Neuronal stem cell (in vitro differentiated cells): ENCODE data around the gene IMMP2L.

ENCODE experiments used
- DNase-seq: peaks from one replicate; pipeline ENCODE4 v3.0.0-alpha.2; 2013; ENCODE audit warnings: low spot score
- H2AFZ ChIP-seq: one replicate; pipeline ENCODE4 v1.6.1; 2013; ENCODE audit warnings: mild to moderate bottlenecking, low read length, inconsistent platforms
- H2AK5ac ChIP-seq: 2 replicates; pipeline ENCODE4 v1.6.1; 2013; ENCODE audit warnings: low read depth, mild to moderate bottlenecking, inconsistent platforms, low read length, moderate library complexity, mixed read lengths
- H2BK120ac ChIP-seq: 2 replicates; pipeline ENCODE4 v1.6.1; 2013; ENCODE audit warnings: low read depth, mild to moderate bottlenecking, inconsistent platforms, low read length, moderate library complexity, mixed read lengths
- H2BK12ac ChIP-seq: one replicate; pipeline ENCODE4 v1.6.1; 2013; ENCODE audit warnings: low read length, inconsistent platforms
- H2BK15ac ChIP-seq: 2 replicates; pipeline ENCODE4 v1.6.1; 2013; ENCODE audit warnings: mild to moderate bottlenecking, low read length, inconsistent platforms, mixed read lengths
- H2BK5ac ChIP-seq: one replicate; pipeline ENCODE4 v1.6.1; 2013; ENCODE audit warnings: inconsistent platforms, mild to moderate bottlenecking, low read length, moderate library complexity
- H3K14ac ChIP-seq: one replicate; pipeline ENCODE4 v1.6.1; 2013; ENCODE audit warnings: low read length, inconsistent platforms
- H3K18ac ChIP-seq: 2 replicates; pipeline ENCODE4 v1.6.1; 2013; ENCODE audit warnings: low read length, inconsistent platforms
- H3K23ac ChIP-seq: 2 replicates; pipeline ENCODE4 v1.6.1; 2013; ENCODE audit warnings: low read depth, mild to moderate bottlenecking, mixed read lengths, low read length, inconsistent platforms; ENCODE audit not compliant: poor library complexity
- H3K27ac ChIP-seq: replicated peaks from 3 replicates; pipeline ENCODE4 v1.5.1; 2013; ENCODE audit warnings: low read length, inconsistent platforms
- H3K27me3 ChIP-seq, 3 experiments: 2 replicates each; pipeline ENCODE4 v1.6.1; 2013; ENCODE audit warnings: low read length in 3 of 3, mild to moderate bottlenecking in 2 of 3, inconsistent platforms in 1 of 3, low read depth in 1 of 3, mixed read lengths in 1 of 3, moderate library complexity in 1 of 3; ENCODE audit not compliant: control insufficient read depth in 3 of 3, insufficient read depth in 3 of 3
- H3K36me3 ChIP-seq, 2 donors: replicated peaks in 1 of 2; 2 replicates each; pipeline ENCODE4 v1.6.1; 2013; ENCODE audit warnings: low read length in 2 of 2; ENCODE audit not compliant: control insufficient read depth in 2 of 2, insufficient read depth in 2 of 2
- H3K4ac ChIP-seq: 2 replicates; pipeline ENCODE4 v1.6.1; 2013; ENCODE audit warnings: inconsistent platforms, mild to moderate bottlenecking, low read length, moderate library complexity
- H3K4me1 ChIP-seq, 2 donors: 1 replicate in 1 of 2; 2 replicates in 1 of 2; pipeline ENCODE4 v1.6.1; 2013; ENCODE audit warnings: low read length in 2 of 2, low read depth in 1 of 2; ENCODE audit not compliant: control insufficient read depth in 2 of 2, insufficient read depth in 1 of 2
- H3K4me2 ChIP-seq: one replicate; pipeline ENCODE4 v1.6.1; 2013; ENCODE audit warnings: mild to moderate bottlenecking, low read length, inconsistent platforms; ENCODE audit not compliant: insufficient read depth, poor library complexity, severe bottlenecking
- H3K4me3 ChIP-seq, 2 donors: 2 replicates each; pipeline ENCODE4 v1.5.1; 2013; ENCODE audit warnings: low read length in 2 of 2, mild to moderate bottlenecking in 2 of 2, inconsistent platforms in 1 of 2, moderate library complexity in 1 of 2
- H3K79me1 ChIP-seq: one replicate; pipeline ENCODE4 v1.6.1; 2013; ENCODE audit warnings: low read depth, mild to moderate bottlenecking, inconsistent platforms, low read length, moderate library complexity
- H3K9ac ChIP-seq: one replicate; pipeline ENCODE4 v1.6.1; 2013; ENCODE audit warnings: mild to moderate bottlenecking, low read depth, low read length, inconsistent platforms; ENCODE audit not compliant: poor library complexity
- H3K9me3 ChIP-seq, 2 donors: replicated peaks in 1 of 2; 2 replicates each; pipeline versions ENCODE3 to v1.6.1; 2013; ENCODE audit warnings: low read length in 2 of 2, mild to moderate bottlenecking in 2 of 2, inconsistent platforms in 1 of 2, low read depth in 1 of 2, mixed read lengths in 1 of 2, moderate library complexity in 1 of 2; ENCODE audit not compliant: control insufficient read depth in 2 of 2, insufficient read depth in 1 of 2
- H4K8ac ChIP-seq: one replicate; pipeline ENCODE4 v1.6.1; 2013; ENCODE audit warnings: low read depth, mild to moderate bottlenecking, inconsistent platforms, low read length, moderate library complexity
- H4K91ac ChIP-seq: one replicate; pipeline ENCODE4 v1.6.1; 2013; ENCODE audit warnings: low read length, low read depth, mild to moderate bottlenecking, inconsistent platforms; ENCODE audit not compliant: poor library complexity
- WGBS, 2 donors: extraction: QIAGEN DNeasy Blood & Tissue Kit; methylation state at CpG; one replicate each; pipeline ENCODE4 v1.1.7; 2013; ENCODE audit warnings: missing lambda C conversion rate in 2 of 2, mixed read lengths in 1 of 2; ENCODE audit not compliant: insufficient read length in 2 of 2, insufficient replicate concordance in 1 of 2; ENCODE audit errors: extremely low coverage in 2 of 2; 5-methylcytosine and 5-hydroxymethylcytosine counted together

Gene IMMP2L

GRCh38 chr7:110890101-110890500 lies 672.2 kb downstream of the IMMP2L start:
- Histone ChIP-seq H3K4ac (no peak overlapping the region), H4K91ac (no peak overlapping the region), H3K27ac (no peak overlapping the region), H3K14ac (no peak overlapping the region), H2AK5ac (no peak overlapping the region), H3K27me3 (no peaks in the 10 kb centered on the region), H3K4me3 (no peak overlapping the region), H2BK12ac (no peak overlapping the region), H3K9me3 (peaks cover 0 to 4% of the 10 kb centered on the region in 2 donors), H3K4me2 (no peak overlapping the region), H2BK120ac (no peak overlapping the region), H2BK15ac (no peak overlapping the region), H4K8ac (no peak overlapping the region), H2AFZ (no peak overlapping the region), H3K18ac (no peak overlapping the region), H3K79me1 (no peaks in the 10 kb centered on the region), H3K23ac (no peak overlapping the region), H2BK5ac (no peak overlapping the region), H3K9ac (no peak overlapping the region), H3K4me1 (no peaks in the 10 kb centered on the region), H3K36me3 (no peaks in the 10 kb centered on the region)
- no peak for DNase-seq
- no CpG with 5 or more reads among the region's 4 CpGs for WGBS, 2 donors

- Histone ChIP-seq H3K4ac (no peak overlapping the region), H3K23ac (no peak overlapping the region), H3K79me1 (no peaks in the 10 kb centered on the region), H3K4me1 (no peaks in the 10 kb centered on the region), H2BK15ac (no peak overlapping the region), H3K36me3 (no peaks in the 10 kb centered on the region), H3K27ac (no peak overlapping the region), H3K14ac (no peak overlapping the region), H3K9me3 (peaks cover 0 to 4% of the 10 kb centered on the region in 2 donors), H4K8ac (no peak overlapping the region), H3K4me2 (no peak overlapping the region), H2BK12ac (no peak overlapping the region), H3K18ac (no peak overlapping the region), H2AK5ac (no peak overlapping the region), H3K4me3 (no peak overlapping the region), H4K91ac (no peak overlapping the region), H3K9ac (no peak overlapping the region), H2AFZ (no peak overlapping the region), H3K27me3 (no peaks in the 10 kb centered on the region), H2BK120ac (no peak overlapping the region), H2BK5ac (no peak overlapping the region)
- whole genome bisulfite sequencing, 2 donors: no CpG with 5 or more reads among the region's 6 CpGs
- DNase-seq: no peak
Observed at GRCh38 chr7:110889335-110889734, 673.0 kb downstream of the IMMP2L start.

GRCh38 chr7:110888641-110889040 lies 673.7 kb downstream of the IMMP2L start:
- Histone ChIP-seq H3K36me3 (no peaks in the 10 kb centered on the region), H3K9me3 (no peaks in the 10 kb centered on the region), H3K27ac (no peak overlapping the region), H4K91ac (no peak overlapping the region), H2AFZ (no peak overlapping the region), H3K18ac (no peak overlapping the region), H2BK12ac (no peak overlapping the region), H3K23ac (no peak overlapping the region), H3K4me1 (no peaks in the 10 kb centered on the region), H2BK120ac (no peak overlapping the region), H4K8ac (no peak overlapping the region), H2BK5ac (no peak overlapping the region), H3K4ac (no peak overlapping the region), H3K27me3 (no peaks in the 10 kb centered on the region), H3K4me2 (no peak overlapping the region), H3K14ac (no peak overlapping the region), H3K79me1 (no peaks in the 10 kb centered on the region), H2BK15ac (no peak overlapping the region), H2AK5ac (no peak overlapping the region), H3K4me3 (no peak overlapping the region), H3K9ac (no peak overlapping the region)
- WGBS, 2 donors: no CpG with 5 or more reads among the region's 3 CpGs
- no peak for DNase-seq

GRCh38 chr7:110885474-110885873 lies 676.8 kb downstream of the IMMP2L start:
- Histone ChIP-seq H2AK5ac (no peak overlapping the region), H4K8ac (no peak overlapping the region), H3K4ac (no peak overlapping the region)

More at GRCh38 chr7:110885474-110885873, 676.8 kb downstream of the IMMP2L start:
- Histone ChIP-seq H2BK120ac (no peak overlapping the region), H3K36me3 (no peaks in the 10 kb centered on the region), H3K4me3 (no peak overlapping the region), H4K91ac (no peak overlapping the region), H2BK5ac (no peak overlapping the region), H2AFZ (no peak overlapping the region), H2BK12ac (no peak overlapping the region), H3K14ac (no peak overlapping the region), H3K4me1 (no peaks in the 10 kb centered on the region), H2BK15ac (no peak overlapping the region), H3K27ac (no peak overlapping the region), H3K23ac (no peak overlapping the region), H3K18ac (no peak overlapping the region), H3K4me2 (no peak overlapping the region), H3K27me3 (no peaks in the 10 kb centered on the region), H3K79me1 (no peaks in the 10 kb centered on the region), H3K9me3 (no peaks in the 10 kb centered on the region), H3K9ac (no peak overlapping the region)
- WGBS, 2 donors: no CpG with 5 or more reads among the region's 4 CpGs
- DNase-seq: no peak
